Stimulated activated CD4-positive, alpha-beta T cell treated with anti-CD3 and anti-CD28 coated beads, Interleukin-2, amount 100 ng/mL, for 24 hours (primary cell): ENCODE data around the gene AXIN1.

Experiments
- DNase-seq, 2 donors: peaks; one replicate each; pipeline ENCODE4 v3.0.0-alpha.2; 2020

The AXIN1 gene

GRCh38 chr16:301235-301634 lies 51.3 kb downstream of the AXIN1 start:
- no peak for DNase-seq

- no peak for DNase-seq
Measured at GRCh38 chr16:297832-298231, 54.7 kb downstream of the AXIN1 start.

GRCh38 chr16:296806-297510 lies 55.6 kb downstream of the AXIN1 start:
- DNase-seq = no peak

- DNase-seq = no peak
Measured at GRCh38 chr16:296276-296675, 56.2 kb downstream of the AXIN1 start.

GRCh38 chr16:293043-293775 lies 59.3 kb downstream of the AXIN1 start:
- no peak for DNase-seq

GRCh38 chr16:291539-291938 lies 61.0 kb downstream of the AXIN1 start:
- DNase-seq = no peak

GRCh38 chr16:290681-291405 lies 61.7 kb downstream of the AXIN1 start:
- no peak for DNase-seq

- no peak for DNase-seq
Measured at GRCh38 chr16:290015-290680, 62.4 kb downstream of the AXIN1 start.

- DNase-seq = no peak
Measured at GRCh38 chr16:289395-289997, 63.0 kb downstream of the AXIN1 start.

GRCh38 chr16:287981-288920 lies 64.3 kb downstream of the AXIN1 start:
- DNase-seq = no peak

GRCh38 chr16:287298-287811 lies 65.2 kb downstream of the AXIN1 start:
- no peak for DNase-seq

- DNase-seq = no peak
Measured at GRCh38 chr16:286491-287297, 65.8 kb downstream of the AXIN1 start.

- no peak for DNase-seq
Measured at GRCh38 chr16:285146-286055, 67.1 kb downstream of the AXIN1 start.

GRCh38 chr16:284204-285120 lies 68.1 kb downstream of the AXIN1 start:
- no peak for DNase-seq

GRCh38 chr16:283033-283805 lies 69.3 kb downstream of the AXIN1 start, which contains the start of gene PDIA2:
Gene PDIA2 (plus strand): TSS chr16:283164. CDS start chr16:283170, 6 bp downstream.
- no peak for DNase-seq

- no peak for DNase-seq
Measured at GRCh38 chr16:282491-282890, 70.0 kb downstream of the AXIN1 start.

- DNase-seq = no peak
Measured at GRCh38 chr16:281660-282255, 70.8 kb downstream of the AXIN1 start.
